ENCODE results near the gene IL22. TPM values are rescaled to one million over a fixed set of nuclear protein-coding genes. Genes with fewer than 3 reads are reported as not detected.

IL22 gene
- total RNA-seq, 1 experiment from 2014 or later, result not detected

- TF ChIP-seq SIN3A (IDR thresholded peaks at IDR 0.05; ENCODE audit: low read depth), result no peak
- TF ChIP-seq YY1 (IDR thresholded peaks at IDR 0.05; ENCODE audit: extremely low read depth, insufficient replicate concordance, low read depth, low read length), result no peak
- TF ChIP-seq EZH2phosphoT487 (IDR thresholded peaks at IDR 0.05; ENCODE audit: borderline replicate concordance), result no peak
- TF ChIP-seq JUND (IDR thresholded peaks at IDR 0.05), result no peak
- TF ChIP-seq ZFX (IDR thresholded peaks at IDR 0.05), result no peak
- no peak for TF ChIP-seq FOSL1 (IDR thresholded peaks at IDR 0.05; ENCODE audit: low read depth)
- no peak for TF ChIP-seq SP1 (IDR thresholded peaks at IDR 0.05; ENCODE audit: low read depth)
- TF ChIP-seq CBX3 (IDR thresholded peaks at IDR 0.05; ENCODE audit: low read depth), result no peak
- TF ChIP-seq POLR2A (IDR thresholded peaks at IDR 0.05; ENCODE audit: borderline replicate concordance, extremely low read depth, insufficient read depth, insufficient read length), result no peak
- TF ChIP-seq ZNF274 (IDR thresholded peaks at IDR 0.05; ENCODE audit: low read depth, low read length), result no peak
- no peak for TF ChIP-seq ZBTB33 (IDR thresholded peaks at IDR 0.05; ENCODE audit: extremely low read depth, insufficient replicate concordance, low read length)
- no peak for TF ChIP-seq TCF7L2 (IDR thresholded peaks at IDR 0.05; ENCODE audit: borderline replicate concordance, extremely low read depth, insufficient read depth, insufficient read length)
- no peak for TF ChIP-seq EGR1 (IDR thresholded peaks at IDR 0.05; ENCODE audit: low read depth)
- TF ChIP-seq ELF1 (IDR thresholded peaks at IDR 0.05; ENCODE audit: borderline replicate concordance, low read depth), result no peak
- TF ChIP-seq RAD21 (IDR thresholded peaks at IDR 0.05; ENCODE audit: low read depth), result no peak
- TF ChIP-seq SRF (IDR thresholded peaks at IDR 0.05; ENCODE audit: low read depth), result no peak
- no peak for TF ChIP-seq CTCF (IDR thresholded peaks at IDR 0.05 in 2 of 3, conservative IDR thresholded peaks at IDR 0.05 in 1 of 3; ENCODE audit: borderline replicate concordance in 1 of 3, insufficient read depth in 1 of 3, low read depth in 2 of 3, low read length in 2 of 3)
- Histone ChIP-seq H2AFZ (ENCODE audit: low read depth, low read length, poor library complexity, severe bottlenecking) (no peak overlapping the region), H3K4me2 (ENCODE audit: low read length) (no peak overlapping the region), H3K9me3 (ENCODE audit: control insufficient read depth in 1 of 2, insufficient read depth in 1 of 2, low read depth in 1 of 2, low read length in 2 of 2) (no peaks in the 10 kb centered on the region), H3K4me3 (replicated peaks in 1 of 2; ENCODE audit: low read depth in 1 of 2, low read length in 2 of 2) (no peak overlapping the region), H3K79me2 (ENCODE audit: insufficient read depth, low read length) (no peaks in the 10 kb centered on the region), H3K4me1 (ENCODE audit: control insufficient read depth in 1 of 2, insufficient read depth in 2 of 2, low read length in 2 of 2) (no peaks in the 10 kb centered on the region), H3K9ac (ENCODE audit: low read length) (no peak overlapping the region), H3K27ac (ENCODE audit: low read depth, low read length) (no peak overlapping the region), H4K20me1 (ENCODE audit: insufficient read depth) (no peaks in the 10 kb centered on the region), H3K27me3 (ENCODE audit: insufficient read depth, low read length) (no peaks in the 10 kb centered on the region), H3K9me2 (ENCODE audit: insufficient read depth) (no peaks in the 10 kb centered on the region), H3K36me3 (ENCODE audit: control insufficient read depth in 1 of 2, insufficient read depth in 2 of 2, low read length in 2 of 2) (no peaks in the 10 kb centered on the region)
- ChIA-PET POLR2A (interaction anchor here (0.5 kb wide), 1 partner anchor 149 kb away, joined by 3 read pairs; no protein-coding TSS in a partner anchor), RAD21 (ENCODE audit: low non-redundant PET in 1 of 2, low total read pairs in 2 of 2, uncharacterized antibody in 2 of 2, unreplicated experiment in 2 of 2) (no interaction called here), CTCF (no interaction called here)
- intact Hi-C loops (cut with micrococcal nuclease), result no loop called here
- BruUV-seq (replicated peaks), result no TSS peak
- ATAC-seq (no peak), DNase-seq (ENCODE audit: low read depth, low spot score) (no peak)
Observed at GRCh38 chr12:68200854-68201253, 52.5 kb downstream of the IL22 start.
